Transverse colon (tissue), 4 donors: ENCODE measurements around the gene DRD5. TPM values are rescaled to one million over a fixed set of nuclear protein-coding genes. Genes with fewer than 3 reads are reported as not detected.
"Not testable (repeated sequence)": the region's sequence is repeated elsewhere in the genome, so short reads cannot be mapped to it uniquely, and the experiment has no call there.

Experiments
- DNase-seq: peaks from one replicate; pipeline ENCODE4 v3.0.0-alpha.2; 2019
- H3K27ac ChIP-seq, 4 donors: fragments of 200-600 bp; sonication (generic); 2 replicates each; pipeline ENCODE4 v1.5.1; 2016 to 2018; ENCODE audit warnings: inconsistent platforms in 4 of 4
- H3K27me3 ChIP-seq: fragments of 200-600 bp; sonication (generic); 2 replicates; pipeline ENCODE4 v1.5.1; 2017; ENCODE audit warnings: inconsistent platforms
- H3K36me3 ChIP-seq, 4 donors: fragments of 200-600 bp; sonication (generic); 2 replicates each; pipeline ENCODE4 v1.5.1; 2017 to 2019; ENCODE audit warnings: inconsistent platforms in 4 of 4
- H3K4me1 ChIP-seq, 4 donors: fragments of 200-600 bp; sonication (generic); 2 replicates each; pipeline ENCODE4 v1.5.1; 2017 to 2020; ENCODE audit warnings: inconsistent platforms in 4 of 4
- H3K4me3 ChIP-seq, 4 donors: fragments of 200-600 bp; sonication (generic); 1 replicate in 1 of 4; 2 replicates in 3 of 4; pipeline versions ENCODE4 v1.5.1 to v1.6.1; 2017 to 2019; ENCODE audit warnings: inconsistent platforms in 4 of 4
- H3K9me3 ChIP-seq, 2 donors: fragments of 200-600 bp; sonication (generic); 2 replicates each; pipeline ENCODE4 v1.5.1; 2017 to 2019; ENCODE audit warnings: inconsistent platforms in 2 of 2
- EP300 ChIP-seq: sonication (generic); formaldehyde crosslinking; IDR thresholded peaks from one replicate; pipeline ENCODE4 v1.6.1; 2017; ENCODE audit warnings: antibody characterized with exemption, low read depth
- POLR2A ChIP-seq: fragments of 450-650 bp; IDR thresholded peaks from one replicate; pipeline ENCODE4 v1.6.1; 2016; ENCODE audit warnings: antibody characterized with exemption, mild to moderate bottlenecking, moderate library complexity
- POLR2AphosphoS5 ChIP-seq, 3 donors: sonication (generic); formaldehyde crosslinking; IDR thresholded peaks; one replicate each; pipeline ENCODE4 v1.6.1; 2016; ENCODE audit warnings: antibody characterized with exemption in 3 of 3
- WGBS, 2 donors: methylation state at CpG; one replicate each; pipeline ENCODE4 v1.1.5; 2018; ENCODE audit warnings: low coverage in 1 of 2; 5-methylcytosine and 5-hydroxymethylcytosine counted together
- in situ Hi-C, 4 donors: fragments of 200-750 bp; cut with MboI; loops; one replicate each; pipeline versions ENCODE4 v1.15.0 to v1.15.1; 2017; ENCODE audit warnings: low sequenced_read_pairs in 3 of 4, low pct_ligation_motif_present in 1 of 4, low pct_unique_long_range_greater_than_20kb in 1 of 4
- intact Hi-C: fragments of 100-400 bp; cut with DNase I; formaldehyde crosslinking; loops from one replicate; pipeline ENCODE4 v1.15.1; 2023; ENCODE audit warnings: low total_unique reads
- total RNA-seq, 4 donors: library from RNA; depleted of rRNA; stranded (reverse); fragments of >200 nt; gene quantifications; one replicate each; pipeline ENCODE4 v1.1.0, GENCODE V29; 2016
- TF ChIP-seq, protein P1 (sequence below), 5 experiments: fragments of 200-600 bp in 3 of 5; fragments of 450-650 bp in 2 of 5; sonication (generic) in 3 of 5; IDR thresholded peaks; 1 replicate in 2 of 5; 2 replicates in 3 of 5; pipeline ENCODE4 v1.5.1; 2016 to 2017; ENCODE audit warnings: antibody characterized with exemption in 5 of 5, inconsistent platforms in 3 of 5, mild to moderate bottlenecking in 2 of 5, moderate library complexity in 1 of 5

Gene DRD5
- not detected for total RNA-seq

DNA sequence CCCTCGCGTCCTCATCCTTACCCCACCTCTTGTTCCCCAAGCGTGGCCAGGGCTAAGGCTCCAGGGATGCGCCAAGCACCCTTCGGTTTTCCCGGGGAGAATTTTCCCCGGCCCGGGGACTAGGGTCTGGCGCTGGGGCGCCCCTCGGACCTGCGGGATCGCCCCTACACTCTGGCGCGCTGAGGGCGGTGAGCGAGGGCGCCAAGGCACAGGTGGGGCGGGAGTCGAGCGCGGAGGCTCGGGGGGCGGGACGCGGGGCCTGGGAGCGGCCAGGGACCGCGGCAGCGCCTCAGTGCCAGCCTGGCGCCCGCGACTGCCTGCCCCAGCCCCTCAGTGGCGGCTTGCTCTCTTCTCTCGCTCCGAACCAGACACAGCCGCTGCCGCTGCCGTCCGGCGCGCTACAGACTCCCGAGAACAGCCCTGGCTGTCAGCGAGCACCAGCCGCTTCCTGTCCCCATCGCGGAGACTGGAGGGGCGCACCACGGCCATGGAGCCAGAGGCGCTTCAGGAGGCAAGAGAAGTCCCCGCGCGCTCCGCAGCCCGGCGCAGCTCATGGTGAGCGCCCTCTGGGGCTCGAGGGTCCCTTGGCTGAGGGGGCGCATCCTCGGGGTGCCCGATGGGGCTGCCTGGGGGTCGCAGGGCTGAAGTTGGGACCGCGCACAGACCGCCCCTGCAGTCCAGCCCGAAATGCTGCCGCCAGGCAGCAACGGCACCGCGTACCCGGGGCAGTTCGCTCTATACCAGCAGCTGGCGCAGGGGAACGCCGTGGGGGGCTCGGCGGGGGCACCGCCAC is at the start of gene DRD5:
DRD5 (plus strand) TSS at position 292 of the 793 bp plus-strand sequence; CDS start at position 688, 396 bp downstream.
- intact Hi-C loops (no loop called here), in situ Hi-C loops (no loop called here)
- no peak within 1 kb of the TSS for H3K27ac ChIP-seq
- no peaks in the 10 kb centered on the region for H3K9me3 ChIP-seq
- H3K27me3 ChIP-seq: peaks cover 32% of the 10 kb centered on the region
- 37% methylated on average over 48 of the region's 78 CpGs; no CpG with 5 or more reads in 1 of the 2 donors for WGBS, 2 donors
- H3K4me3 ChIP-seq: no peak within 1 kb of the TSS
- TF ChIP-seq EP300 (no peak), POLR2AphosphoS5 (IDR thresholded peaks at IDR 0.05) (no peak), POLR2A (no peak)
- TF ChIP-seq, protein P1, sequence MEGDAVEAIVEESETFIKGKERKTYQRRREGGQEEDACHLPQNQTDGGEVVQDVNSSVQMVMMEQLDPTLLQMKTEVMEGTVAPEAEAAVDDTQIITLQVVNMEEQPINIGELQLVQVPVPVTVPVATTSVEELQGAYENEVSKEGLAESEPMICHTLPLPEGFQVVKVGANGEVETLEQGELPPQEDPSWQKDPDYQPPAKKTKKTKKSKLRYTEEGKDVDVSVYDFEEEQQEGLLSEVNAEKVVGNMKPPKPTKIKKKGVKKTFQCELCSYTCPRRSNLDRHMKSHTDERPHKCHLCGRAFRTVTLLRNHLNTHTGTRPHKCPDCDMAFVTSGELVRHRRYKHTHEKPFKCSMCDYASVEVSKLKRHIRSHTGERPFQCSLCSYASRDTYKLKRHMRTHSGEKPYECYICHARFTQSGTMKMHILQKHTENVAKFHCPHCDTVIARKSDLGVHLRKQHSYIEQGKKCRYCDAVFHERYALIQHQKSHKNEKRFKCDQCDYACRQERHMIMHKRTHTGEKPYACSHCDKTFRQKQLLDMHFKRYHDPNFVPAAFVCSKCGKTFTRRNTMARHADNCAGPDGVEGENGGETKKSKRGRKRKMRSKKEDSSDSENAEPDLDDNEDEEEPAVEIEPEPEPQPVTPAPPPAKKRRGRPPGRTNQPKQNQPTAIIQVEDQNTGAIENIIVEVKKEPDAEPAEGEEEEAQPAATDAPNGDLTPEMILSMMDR (IDR thresholded peaks at IDR 0.05): no peak
- peaks cover 0 to 6% (median 4%) of the 10 kb centered on the region in 4 donors for H3K4me1 ChIP-seq
- no peaks in the 10 kb centered on the region for H3K36me3 ChIP-seq
- DNase-seq: no peak

DNA sequence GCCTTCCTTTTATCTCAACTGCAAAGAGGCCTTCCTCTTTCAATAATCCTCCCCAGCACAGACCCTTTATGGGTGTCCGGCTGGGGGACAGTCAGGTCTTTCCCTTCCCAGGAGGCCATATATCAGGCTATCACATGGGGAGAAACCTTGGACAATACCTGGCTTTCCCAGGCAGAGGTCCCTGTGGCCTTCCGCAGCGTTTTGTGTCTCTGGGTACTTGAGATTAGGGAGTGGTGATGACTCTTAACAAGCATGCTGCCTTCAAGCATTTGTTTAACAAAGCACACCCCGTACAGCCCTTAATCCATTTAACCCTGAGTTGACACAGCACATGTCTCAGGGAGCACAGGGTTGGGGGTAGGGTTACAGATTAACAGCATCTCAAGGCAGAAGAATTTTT is 49.2 kb upstream of the DRD5 start:
- H3K27me3 ChIP-seq, H3K27ac ChIP-seq, H3K36me3 ChIP-seq, H3K4me3 ChIP-seq, H3K4me1 ChIP-seq, H3K9me3 ChIP-seq, DNase-seq, in situ Hi-C loops, intact Hi-C loops: not testable (repeated sequence)
- 68% methylated on average over 4 of the region's 4 CpGs; no CpG with 5 or more reads in 1 of the 2 donors for WGBS, 2 donors

DNA sequence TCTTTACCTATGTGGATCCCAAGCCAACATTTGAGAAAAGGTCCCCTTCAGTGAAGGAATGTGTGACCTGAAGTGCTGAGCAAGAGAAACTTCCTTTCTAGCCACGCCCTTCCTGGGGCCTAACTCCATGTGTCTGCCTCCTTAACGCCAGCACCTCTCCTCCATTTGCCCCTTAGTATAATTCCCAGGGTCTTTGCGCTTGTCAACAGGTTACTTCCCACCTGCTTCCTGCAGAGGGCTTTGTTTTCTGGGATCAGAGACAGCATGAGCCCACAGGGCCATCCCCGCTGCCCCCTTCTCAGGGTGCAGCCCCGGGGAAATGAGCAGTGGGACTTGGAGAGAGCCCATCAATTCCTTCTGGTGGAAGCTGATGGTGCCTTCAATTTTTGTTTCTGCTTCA is 45.9 kb upstream of the DRD5 start:
- TF ChIP-seq POLR2AphosphoS5 (IDR thresholded peaks at IDR 0.05): no peak
- Histone ChIP-seq H3K4me3 (no peak overlapping the region), H3K27ac (no peak overlapping the region), H3K27me3 (no peaks in the 10 kb centered on the region), H3K4me1 (no peaks in the 10 kb centered on the region), H3K9me3 (no peaks in the 10 kb centered on the region), H3K36me3 (no peaks in the 10 kb centered on the region)
- intact Hi-C loops (no loop called here), in situ Hi-C loops (no loop called here)
- DNase-seq: no peak
- WGBS, 2 donors: 82 to 100% methylated on average over 1 to 5 of the region's 5 CpGs

DNA sequence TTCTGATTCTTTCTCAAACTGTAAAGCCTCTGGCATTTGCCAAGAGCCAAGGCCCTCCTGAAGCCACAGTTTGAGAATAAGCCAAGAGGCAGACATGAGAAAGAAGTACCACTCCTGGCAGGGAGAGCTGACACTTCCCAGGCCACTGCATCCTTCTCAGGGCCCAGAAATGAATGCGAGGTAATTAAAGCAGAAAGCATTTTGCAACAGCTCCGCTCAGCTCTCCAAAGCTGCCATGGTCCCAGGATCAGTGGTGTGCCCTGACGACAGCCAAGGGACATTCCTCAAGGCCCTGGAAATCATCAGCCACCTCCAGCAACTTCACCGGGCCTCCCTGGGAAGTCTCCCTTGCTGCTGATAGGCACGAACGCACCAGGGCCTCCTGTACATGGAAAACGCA is 44.2 kb upstream of the DRD5 start:
- intact Hi-C loops, H3K4me3 ChIP-seq, H3K9me3 ChIP-seq, H3K36me3 ChIP-seq, in situ Hi-C loops, DNase-seq, H3K27ac ChIP-seq, H3K4me1 ChIP-seq, H3K27me3 ChIP-seq: not testable (repeated sequence)
- peak in 1 of 3 donors; percentile 48 for TF ChIP-seq POLR2AphosphoS5 (IDR thresholded peaks at IDR 0.05)
- 64 to 74% methylated on average over 2 to 7 of the region's 7 CpGs for WGBS, 2 donors

DNA sequence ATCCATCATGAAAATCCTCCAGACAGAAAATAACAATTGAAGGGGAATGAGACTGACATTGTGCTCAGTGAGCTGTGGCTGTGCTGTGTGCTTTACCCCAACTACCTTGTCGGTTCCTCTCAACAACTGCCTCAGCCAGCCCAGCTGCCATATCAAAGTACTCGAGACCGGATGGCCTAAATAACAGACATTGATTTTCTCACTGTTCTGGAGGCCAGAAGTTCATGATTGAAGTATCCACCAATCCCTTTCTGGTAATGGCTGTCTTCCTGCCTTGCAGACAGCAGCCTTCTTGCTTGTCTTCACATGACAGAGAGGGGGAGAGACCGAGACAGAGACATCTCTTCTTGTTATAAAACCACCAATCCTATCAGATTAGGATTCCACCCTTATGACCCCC is 37.6 kb upstream of the DRD5 start:
- H3K27ac ChIP-seq, H3K27me3 ChIP-seq, H3K4me3 ChIP-seq, H3K36me3 ChIP-seq, H3K4me1 ChIP-seq, H3K9me3 ChIP-seq, in situ Hi-C loops, DNase-seq, intact Hi-C loops: not testable (repeated sequence)
- 86 to 100% methylated on average over 4 of the region's 4 CpGs for WGBS, 2 donors

DNA sequence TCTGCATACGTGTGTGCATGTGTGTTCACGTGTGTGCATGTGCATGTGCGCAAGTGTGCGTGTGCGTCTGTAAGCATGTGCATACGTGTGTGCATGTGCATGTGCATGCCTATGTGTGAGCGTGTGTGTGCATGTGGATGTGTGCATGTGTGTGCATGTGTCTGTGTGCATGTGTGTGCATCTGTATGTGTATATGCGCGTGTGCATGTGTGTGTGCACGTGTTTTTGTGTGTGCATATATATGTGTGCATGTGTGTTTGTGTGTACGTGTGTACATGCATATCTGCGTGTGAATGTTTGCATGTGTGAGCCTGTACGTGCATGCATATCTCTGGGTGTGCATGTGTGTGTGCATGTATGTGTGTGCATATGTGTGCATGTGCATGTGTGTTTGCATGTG is 35.7 kb upstream of the DRD5 start:
- DNase-seq: no peak
- H3K4me1 ChIP-seq: no peaks in the 10 kb centered on the region
- no peaks in the 10 kb centered on the region for H3K36me3 ChIP-seq
- in situ Hi-C loops (no loop called here), intact Hi-C loops (no loop called here)
- 92 to 100% methylated on average over 3 to 13 of the region's 13 CpGs for WGBS, 2 donors
- no peak overlapping the region for H3K27ac ChIP-seq
- no peaks in the 10 kb centered on the region for H3K27me3 ChIP-seq
- no peak overlapping the region for H3K4me3 ChIP-seq
- TF ChIP-seq EP300: no peak
- TF ChIP-seq, protein P1 (IDR thresholded peaks at IDR 0.05): no peak
- TF ChIP-seq POLR2AphosphoS5 (IDR thresholded peaks at IDR 0.05): no peak
- TF ChIP-seq POLR2A: no peak
- H3K9me3 ChIP-seq: no peaks in the 10 kb centered on the region
